PC-9 (cell line): ENCODE measurements around the gene ELMO2. TPM values are rescaled to one million over a fixed set of nuclear protein-coding genes. Genes with fewer than 3 reads are reported as not detected.

Source experiments
- Bru-seq: library from RNA; stranded (reverse); fragments of 400-500 nt; gene quantifications from one replicate; lab custom pipeline; 2021; lab: Mats Ljungman, UMichigan
- BruChase-seq, 2 experiments: library from RNA; stranded (reverse); fragments of 400-500 nt; gene quantifications; one replicate each; lab custom pipeline; 2021; lab: Mats Ljungman, UMichigan
- BruUV-seq: library from RNA; stranded (reverse); fragments of 400-500 nt; replicated peaks from 2 replicates; lab custom pipeline; 2021; lab: Mats Ljungman, UMichigan
- CTCF ChIA-PET: fragments of 300-600 bp; sonication (Branson Sonifier 250); formaldehyde crosslinking; loops from one replicate; lab custom pipeline; 2022; ENCODE audit warnings: antibody characterized with exemption; lab: Charles Lee
- POLR2A ChIA-PET: fragments of 300-600 bp; sonication (Branson Sonifier 250); formaldehyde crosslinking; loops from one replicate; lab custom pipeline; 2022; ENCODE audit warnings: antibody characterized with exemption; ENCODE audit not compliant: unreplicated experiment; lab: Charles Lee
- DNase-seq, 2 experiments: peaks; one replicate each; pipeline versions ENCODE4 v3.0.0 to v3.0.0-alpha.2; 2015 to 2022; ENCODE audit warnings: mixed read lengths in 1 of 2
- H2AFZ ChIP-seq: fragments of 200-600 bp; sonication (generic); 2 replicates; pipeline ENCODE4 v1.8.1; 2017; ENCODE audit warnings: antibody characterized with exemption
- H3F3A ChIP-seq: fragments of 200-600 bp; sonication (generic); 2 replicates; pipeline ENCODE4 v1.8.1; 2017; ENCODE audit warnings: antibody characterized with exemption, mild to moderate bottlenecking, low read depth; ENCODE audit not compliant: insufficient read depth
- H3K27ac ChIP-seq: fragments of 200-600 bp; sonication (generic); 2 replicates; pipeline ENCODE4 v1.6.1; 2016; ENCODE audit warnings: mixed run types
- H3K27me3 ChIP-seq: fragments of 200-600 bp; sonication (generic); 2 replicates; pipeline ENCODE4 v1.6.1; 2016; ENCODE audit warnings: low read depth, mixed run types; ENCODE audit not compliant: insufficient read depth
- H3K36me3 ChIP-seq: fragments of 200-600 bp; sonication (generic); 2 replicates; pipeline ENCODE4 v1.6.1; 2016; ENCODE audit warnings: low read depth, mixed run types
- H3K4me1 ChIP-seq: fragments of 200-600 bp; sonication (generic); replicated peaks from 2 replicates; pipeline ENCODE4 v1.6.1; 2016; ENCODE audit warnings: mixed run types; ENCODE audit not compliant: insufficient read depth
- H3K4me2 ChIP-seq: fragments of 200-600 bp; sonication (generic); 2 replicates; pipeline ENCODE4 v1.6.1; 2017; ENCODE audit warnings: mixed run types
- H3K4me3 ChIP-seq: fragments of 200-600 bp; sonication (generic); 2 replicates; pipeline ENCODE4 v1.6.1; 2016; ENCODE audit warnings: mixed run types
- H3K79me2 ChIP-seq: fragments of 200-600 bp; sonication (generic); 2 replicates; pipeline ENCODE4 v1.6.1; 2017; ENCODE audit warnings: low read depth, mixed run types
- H3K9me2 ChIP-seq: fragments of 200-600 bp; sonication (generic); 2 replicates; pipeline ENCODE4 v1.8.1; 2017; ENCODE audit warnings: mild to moderate bottlenecking; ENCODE audit not compliant: insufficient read depth
- H3K9me3 ChIP-seq: fragments of 200-600 bp; sonication (generic); 2 replicates; pipeline ENCODE4 v1.8.1; 2016; ENCODE audit warnings: low read depth; ENCODE audit not compliant: insufficient read depth
- H4K20me1 ChIP-seq: fragments of 200-600 bp; sonication (generic); 2 replicates; pipeline ENCODE4 v1.8.1; 2017; ENCODE audit not compliant: insufficient read depth
- CTCF ChIP-seq: fragments of 200-600 bp; sonication (generic); conservative IDR thresholded peaks from 2 replicates; pipeline ENCODE4 v1.6.1; 2017; ENCODE audit warnings: mixed run types, antibody characterized with exemption, mild to moderate bottlenecking, moderate library complexity
- EZH2 ChIP-seq: fragments of 200-600 bp; sonication (generic); IDR thresholded peaks from 2 replicates; pipeline ENCODE4 v1.8.0; 2017; ENCODE audit warnings: antibody characterized with exemption, low read depth
- intact Hi-C: fragments of 100-400 bp; cut with micrococcal nuclease; formaldehyde crosslinking; loops from one replicate; pipeline ENCODE4 v1.10.0; 2022; ENCODE audit not compliant: unreplicated experiment
- long read RNA-seq: library from polyadenylated mRNA; stranded (forward); transcript quantifications from one replicate; pipeline ENCODE4 v2.0.0, GENCODE V29; 2022
- total RNA-seq: library from RNA; stranded (reverse); gene quantifications from 2 replicates; pipeline ENCODE4 v1.2.3, GENCODE V29; 2021

ELMO2 gene
- total RNA-seq (29.4 and 32.1 TPM in 2 replicates), Bru-seq, nascent RNA (percentile 65 among the genes with signal in this experiment), BruChase-seq, experiment 1, labeled RNA remaining after a 2-hour chase (percentile 64 among the genes with signal in this experiment), BruChase-seq, experiment 2, labeled RNA remaining after a 6-hour chase (percentile 60 among the genes with signal in this experiment)
- long read RNA-seq, transcript ELMO2-201 (22 exons, 3,669 nt), result major isoform, 10 of 50 reads
- long read RNA-seq, partial matches to known transcripts, result 1 of 50 reads
- long read RNA-seq, other reads (novel, unspliced or antisense), result 35 of 50 reads

GRCh38 chr20:46406200-46406985 is at the start of gene ELMO2:
Gene ELMO2, minus strand, starts transcription at chr20:46406615. Its CDS starts 12,133 bp downstream, at chr20:46394482.
- Histone ChIP-seq H3K27ac (no peak within 1 kb of the TSS), H3K4me2 (peak within 1 kb of the TSS; percentile 95), H3K27me3 (no peaks in the 10 kb centered on the region), H3K4me3 (peak within 1 kb of the TSS; percentile 93), H2AFZ (peak within 1 kb of the TSS; percentile 93), H3K36me3 (no peaks in the 10 kb centered on the region), H3F3A (peaks cover 16% of the 10 kb centered on the region), H3K9me2 (no peaks in the 10 kb centered on the region), H3K9me3 (no peaks in the 10 kb centered on the region), H4K20me1 (no peaks in the 10 kb centered on the region), H3K79me2 (peaks cover 22% of the 10 kb centered on the region), H3K4me1 (peaks cover 29% of the 10 kb centered on the region)
- DNase-seq, result peak; percentile 93 to 96
- ChIA-PET CTCF (interaction anchor here (1.1 kb wide), 1 partner anchor 99 kb away, joined by 3 read pairs; no protein-coding TSS in a partner anchor), POLR2A (interaction anchor here (0.5 to 0.6 kb wide), 6 partner anchors 90 to 1367 kb away, joined by 3 to 5 read pairs (median 4); partner anchors contain the start of gene SYS1)
- TF ChIP-seq EZH2 (no peak), CTCF (peak; percentile 49)
- intact Hi-C loops, result loop anchor here (1.0 to 2.0 kb wide), 3 partner anchors 38 to 434 kb away; partner anchors contain the start of gene ZNF335
- no TSS peak for BruUV-seq

GRCh38 chr20:46455729-46456128 is 49.3 kb upstream of the ELMO2 start:
- DNase-seq, result no peak
- Histone ChIP-seq H3K4me1 (no peaks in the 10 kb centered on the region), H3K27ac (no peak overlapping the region), H3K27me3 (peaks cover 63% of the 10 kb centered on the region), H3K4me2 (no peak overlapping the region), H2AFZ (no peak overlapping the region), H3K36me3 (no peaks in the 10 kb centered on the region), H3K9me3 (peaks cover 18% of the 10 kb centered on the region), H3K9me2 (no peaks in the 10 kb centered on the region), H4K20me1 (no peaks in the 10 kb centered on the region), H3K4me3 (no peak overlapping the region), H3F3A (no peaks in the 10 kb centered on the region), H3K79me2 (no peaks in the 10 kb centered on the region)
- TF ChIP-seq CTCF (no peak), EZH2 (no peak)
- intact Hi-C loops, result no loop called here
- no TSS peak for BruUV-seq
- ChIA-PET CTCF (no interaction called here), POLR2A (no interaction called here)

- CTCF ChIA-PET, result no interaction called here
- no peak for DNase-seq
- BruUV-seq, result no TSS peak
- Histone ChIP-seq H3K9me3 (no peaks in the 10 kb centered on the region), H3K27ac (no peak overlapping the region), H4K20me1 (peaks cover 3% of the 10 kb centered on the region; the same call in 1 of the 2 replicates), H3K4me1 (no peaks in the 10 kb centered on the region), H3K27me3 (peaks cover 92% of the 10 kb centered on the region), H3K9me2 (no peaks in the 10 kb centered on the region), H2AFZ (no peak overlapping the region), H3F3A (no peaks in the 10 kb centered on the region), H3K79me2 (no peaks in the 10 kb centered on the region), H3K36me3 (no peaks in the 10 kb centered on the region), H3K4me3 (no peak overlapping the region), H3K4me2 (no peak overlapping the region)
- POLR2A ChIA-PET, result no interaction called here
- intact Hi-C loops, result no loop called here
- TF ChIP-seq EZH2 (no peak), CTCF (no peak)
Measured at GRCh38 chr20:46446851-46447250, 40.4 kb upstream of the ELMO2 start.
